ENCODE results near the gene FGF12. TPM values are rescaled to one million over a fixed set of nuclear protein-coding genes. Genes with fewer than 3 reads are reported as not detected.

The FGF12 gene
- total RNA-seq, 1 experiment from 2014 or later = 0.07 TPM

GRCh38 chr3:192482809-192483208, 244.5 kb downstream of the FGF12 start:
- H3K4me1 ChIP-seq (ENCODE audit: control insufficient read depth in 1 of 2, insufficient read depth in 2 of 2, low read length in 2 of 2) = no peaks in the 10 kb centered on the region
- H4K20me1 ChIP-seq (ENCODE audit: insufficient read depth) = no peaks in the 10 kb centered on the region
- no TSS peak for BruUV-seq (replicated peaks)
- no peak for DNase-seq (ENCODE audit: low read depth, low spot score)
- H3K27ac ChIP-seq (ENCODE audit: low read depth, low read length) = no peak overlapping the region
- no peaks in the 10 kb centered on the region for H3K9me3 ChIP-seq (ENCODE audit: control insufficient read depth in 1 of 2, insufficient read depth in 1 of 2, low read depth in 1 of 2, low read length in 2 of 2)
- peaks cover 29% of the 10 kb centered on the region for H3K27me3 ChIP-seq (ENCODE audit: insufficient read depth, low read length)
- H3K9ac ChIP-seq (ENCODE audit: low read length) = no peak overlapping the region
- no peaks in the 10 kb centered on the region for H3K9me2 ChIP-seq (ENCODE audit: insufficient read depth)
- no peaks in the 10 kb centered on the region for H3K36me3 ChIP-seq (ENCODE audit: control insufficient read depth in 1 of 2, insufficient read depth in 2 of 2, low read length in 2 of 2)
- POLR2A ChIA-PET = no interaction called here
- intact Hi-C loops (cut with micrococcal nuclease) = no loop called here
- no peak overlapping the region for H3K4me3 ChIP-seq (replicated peaks in 1 of 2; ENCODE audit: low read depth in 1 of 2, low read length in 2 of 2)
- no peak overlapping the region for H3K4me2 ChIP-seq (ENCODE audit: low read length)
- no peaks in the 10 kb centered on the region for H3K79me2 ChIP-seq (ENCODE audit: insufficient read depth, low read length)
- no peak for ATAC-seq
- no peak overlapping the region for H2AFZ ChIP-seq (ENCODE audit: low read depth, low read length, poor library complexity, severe bottlenecking)
- CTCF ChIA-PET = interaction anchor here (1.4 kb wide), 1 partner anchor 38 kb away, joined by 4 read pairs; no protein-coding TSS in a partner anchor
- TF ChIP-seq ELF1 (IDR thresholded peaks at IDR 0.05; ENCODE audit: borderline replicate concordance, low read depth) (no peak), CBX3 (IDR thresholded peaks at IDR 0.05; ENCODE audit: low read depth) (no peak), POLR2A (IDR thresholded peaks at IDR 0.05; ENCODE audit: borderline replicate concordance, extremely low read depth, insufficient read depth, insufficient read length) (no peak), EZH2 (IDR thresholded peaks at IDR 0.05) (no peak), RAD21 (IDR thresholded peaks at IDR 0.05; ENCODE audit: low read depth) (no peak), POLR2AphosphoS5 (IDR thresholded peaks at IDR 0.05; ENCODE audit: low read depth, low read length) (no peak), SP1 (IDR thresholded peaks at IDR 0.05; ENCODE audit: low read depth) (no peak), CTCF (IDR thresholded peaks at IDR 0.05 in 2 of 3, conservative IDR thresholded peaks at IDR 0.05 in 1 of 3; ENCODE audit: borderline replicate concordance in 1 of 3, insufficient read depth in 1 of 3, low read depth in 2 of 3, low read length in 2 of 3) (no peak), ZNF274 (IDR thresholded peaks at IDR 0.05; ENCODE audit: low read depth, low read length) (no peak), FOSL1 (IDR thresholded peaks at IDR 0.05; ENCODE audit: low read depth) (no peak), SRF (IDR thresholded peaks at IDR 0.05; ENCODE audit: low read depth) (no peak), EGR1 (IDR thresholded peaks at IDR 0.05; ENCODE audit: low read depth) (no peak), SIN3A (IDR thresholded peaks at IDR 0.05; ENCODE audit: low read depth) (no peak), ZFX (IDR thresholded peaks at IDR 0.05) (no peak), EZH2phosphoT487 (IDR thresholded peaks at IDR 0.05; ENCODE audit: borderline replicate concordance) (no peak), CEBPB (IDR thresholded peaks at IDR 0.05; ENCODE audit: low read depth) (no peak), REST (IDR thresholded peaks at IDR 0.05; ENCODE audit: low read depth) (no peak), TCF7L2 (IDR thresholded peaks at IDR 0.05; ENCODE audit: borderline replicate concordance, extremely low read depth, insufficient read depth, insufficient read length) (no peak), YY1 (IDR thresholded peaks at IDR 0.05; ENCODE audit: extremely low read depth, insufficient replicate concordance, low read depth, low read length) (no peak), JUND (IDR thresholded peaks at IDR 0.05) (no peak)
- RAD21 ChIA-PET (ENCODE audit: low non-redundant PET in 1 of 2, low total read pairs in 2 of 2, uncharacterized antibody in 2 of 2, unreplicated experiment in 2 of 2) = no interaction called here
